ENCODE results near the gene PELI1.

GRCh38 chr2:64126601-64127000 lies 17.6 kb downstream of the PELI1 start:
- TF ChIP-seq POLR2A (IDR thresholded peaks at IDR 0.05) = no peak
- no peak for TF ChIP-seq CTCF (IDR thresholded peaks at IDR 0.05)

All from vagina (tissue), 2 donors.